Spleen (tissue), 7 donors: Measurements from ENCODE around the gene TARP.

ENCODE experiments used
- POLR2A ChIP-seq, 3 donors: fragments of 450-650 bp; IDR thresholded peaks; one replicate each; pipeline ENCODE4 v1.5.1; 2017; ENCODE audit warnings: antibody characterized with exemption in 3 of 3, mild to moderate bottlenecking in 1 of 3
- TF ChIP-seq, protein P1 (sequence below), 11 experiments: fragments of 200-600 bp in 7 of 11; fragments of 450-650 bp in 4 of 11; sonication (generic) in 4 of 11; IDR thresholded peaks in 8 of 11; conservative IDR thresholded peaks in 3 of 11; 1 replicate in 7 of 11; 2 replicates in 4 of 11; pipeline versions ENCODE4 v1.4.0 to v1.8.0; 2016 to 2021; ENCODE audit warnings: antibody characterized with exemption in 11 of 11, inconsistent platforms in 4 of 11, mild to moderate bottlenecking in 1 of 11
- donor health status: DM: no; HTN: no; CAD: no; lungs with moderate emphysema.
- donor health status: DM: no; HTN: no; CAD: no.
- donor health status: DM: no; HTN: no; CAD: no.

DNA sequence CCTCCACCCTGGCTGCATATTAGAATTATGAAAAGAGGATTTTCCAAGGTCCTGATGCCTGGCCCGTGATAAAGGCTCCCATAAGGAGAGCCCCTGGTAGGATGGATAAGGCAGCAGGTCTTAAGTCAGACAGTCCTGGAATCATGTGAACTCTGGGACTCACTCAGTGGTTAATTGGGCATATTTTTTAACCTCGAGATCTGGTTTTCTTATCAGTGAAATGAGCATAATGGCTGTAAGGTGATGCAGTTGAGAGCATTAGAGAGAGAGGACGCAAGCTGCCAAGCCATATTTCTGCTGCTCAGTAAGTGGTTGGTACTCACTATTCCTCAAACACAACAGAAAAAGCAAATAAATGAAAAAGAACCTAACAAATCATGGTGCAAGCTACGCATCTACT lies 37.8 kb downstream of the TARP start:
- TF ChIP-seq, protein P1, sequence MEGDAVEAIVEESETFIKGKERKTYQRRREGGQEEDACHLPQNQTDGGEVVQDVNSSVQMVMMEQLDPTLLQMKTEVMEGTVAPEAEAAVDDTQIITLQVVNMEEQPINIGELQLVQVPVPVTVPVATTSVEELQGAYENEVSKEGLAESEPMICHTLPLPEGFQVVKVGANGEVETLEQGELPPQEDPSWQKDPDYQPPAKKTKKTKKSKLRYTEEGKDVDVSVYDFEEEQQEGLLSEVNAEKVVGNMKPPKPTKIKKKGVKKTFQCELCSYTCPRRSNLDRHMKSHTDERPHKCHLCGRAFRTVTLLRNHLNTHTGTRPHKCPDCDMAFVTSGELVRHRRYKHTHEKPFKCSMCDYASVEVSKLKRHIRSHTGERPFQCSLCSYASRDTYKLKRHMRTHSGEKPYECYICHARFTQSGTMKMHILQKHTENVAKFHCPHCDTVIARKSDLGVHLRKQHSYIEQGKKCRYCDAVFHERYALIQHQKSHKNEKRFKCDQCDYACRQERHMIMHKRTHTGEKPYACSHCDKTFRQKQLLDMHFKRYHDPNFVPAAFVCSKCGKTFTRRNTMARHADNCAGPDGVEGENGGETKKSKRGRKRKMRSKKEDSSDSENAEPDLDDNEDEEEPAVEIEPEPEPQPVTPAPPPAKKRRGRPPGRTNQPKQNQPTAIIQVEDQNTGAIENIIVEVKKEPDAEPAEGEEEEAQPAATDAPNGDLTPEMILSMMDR (IDR thresholded peaks at IDR 0.05 in 8 of 11, conservative IDR thresholded peaks at IDR 0.05 in 3 of 11) = no peak
- no peak for TF ChIP-seq POLR2A (IDR thresholded peaks at IDR 0.05)
